Superior temporal gyrus (tissue), 1 donor: Measurements from ENCODE around the gene NDUFV1.
"Not testable (repeated sequence)": the region's sequence is repeated elsewhere in the genome, so short reads cannot be mapped to it uniquely, and the experiment has no call there.

ENCODE experiments used
- DNase-seq: peaks from one replicate; pipeline ENCODE4 v3.0.0-alpha.2; 2016; ENCODE audit errors: extremely low spot score

The NDUFV1 gene

GRCh38 chr11:67627812-67628624 lies 21.3 kb downstream of the NDUFV1 start:
- no peak for DNase-seq

GRCh38 chr11:67628710-67629385 lies 22.1 kb downstream of the NDUFV1 start:
- DNase-seq, result no peak

GRCh38 chr11:67629386-67630227 lies 22.9 kb downstream of the NDUFV1 start, which contains the start of gene NUDT8:
Gene NUDT8 (minus strand): TSS chr11:67629937. CDS start chr11:67629911, 26 bp downstream.
- peak; percentile 79 for DNase-seq

- DNase-seq, result peak; percentile 89
These were observed 23.6 kb downstream of the NDUFV1 start for GRCh38 chr11:67630228-67630942.

GRCh38 chr11:67630943-67631331 lies 24.2 kb downstream of the NDUFV1 start:
- DNase-seq, result no peak

- DNase-seq, result no peak
These were observed 24.7 kb downstream of the NDUFV1 start for GRCh38 chr11:67631411-67631810.

- no peak for DNase-seq
These were observed 25.1 kb downstream of the NDUFV1 start for GRCh38 chr11:67631853-67632174.

GRCh38 chr11:67632175-67632981 lies 25.6 kb downstream of the NDUFV1 start:
- no peak for DNase-seq

- DNase-seq, result no peak
These were observed 26.4 kb downstream of the NDUFV1 start for GRCh38 chr11:67632982-67633755.

GRCh38 chr11:67633758-67634365 lies 27.1 kb downstream of the NDUFV1 start:
- DNase-seq, result no peak

GRCh38 chr11:67634366-67635230 lies 27.9 kb downstream of the NDUFV1 start:
- DNase-seq, result no peak

GRCh38 chr11:67635231-67635521 lies 28.4 kb downstream of the NDUFV1 start:
- no peak for DNase-seq

GRCh38 chr11:67636962-67637361 lies 30.2 kb downstream of the NDUFV1 start:
- no peak for DNase-seq

GRCh38 chr11:67637441-67637840 lies 30.7 kb downstream of the NDUFV1 start:
- not testable (repeated sequence) for DNase-seq

- no peak for DNase-seq
These were observed 32.0 kb downstream of the NDUFV1 start for GRCh38 chr11:67638535-67639437.

- no peak for DNase-seq
These were observed 32.7 kb downstream of the NDUFV1 start, which contains the start of gene TBX10 for GRCh38 chr11:67639438-67639859. Gene TBX10 (minus strand): TSS chr11:67639763. CDS start chr11:67639472, 291 bp downstream.

- DNase-seq, result peak; percentile 54
These were observed 33.5 kb downstream of the NDUFV1 start for GRCh38 chr11:67640021-67640757.
